HG03469 (cell line): ENCODE data around the gene ARHGAP22.
"Not testable (repeated sequence)": the region's sequence is repeated elsewhere in the genome, so short reads cannot be mapped to it uniquely, and the experiment has no call there.

Experiments
- ATAC-seq: cut with Tn5 transposase; IDR thresholded peaks from one replicate; pipeline ENCODE4 v1.9.1; 2021; ENCODE audit warnings: mild to moderate bottlenecking, moderate library complexity, moderate number of reproducible peaks; ENCODE audit not compliant: unreplicated experiment

ARHGAP22 gene

GRCh38 chr10:48439581-48440041 is 165.3 kb downstream of the ARHGAP22 start:
- ATAC-seq = no peak

- ATAC-seq = no peak
These were observed 165.8 kb downstream of the ARHGAP22 start for GRCh38 chr10:48439031-48439430.

GRCh38 chr10:48437546-48437945 is 167.3 kb downstream of the ARHGAP22 start:
- no peak for ATAC-seq

GRCh38 chr10:48431871-48432270 is 173.0 kb downstream of the ARHGAP22 start:
- no peak for ATAC-seq

GRCh38 chr10:48430402-48430993 is 174.4 kb downstream of the ARHGAP22 start:
- no peak for ATAC-seq

GRCh38 chr10:48429309-48429708 is 175.6 kb downstream of the ARHGAP22 start:
- ATAC-seq = no peak

- ATAC-seq = no peak
These were observed 176.0 kb downstream of the ARHGAP22 start for GRCh38 chr10:48428896-48429295.

- ATAC-seq = no peak
These were observed 181.0 kb downstream of the ARHGAP22 start for GRCh38 chr10:48423884-48424283.

GRCh38 chr10:48421862-48422261 is 183.0 kb downstream of the ARHGAP22 start:
- ATAC-seq = not testable (repeated sequence)

GRCh38 chr10:48419714-48420113 is 185.2 kb downstream of the ARHGAP22 start:
- no peak for ATAC-seq

GRCh38 chr10:48418189-48418788 is 186.6 kb downstream of the ARHGAP22 start:
- ATAC-seq = no peak

GRCh38 chr10:48417374-48417773 is 187.5 kb downstream of the ARHGAP22 start:
- ATAC-seq = no peak

GRCh38 chr10:48416584-48417232 is 188.2 kb downstream of the ARHGAP22 start:
- no peak for ATAC-seq

GRCh38 chr10:48414778-48415177 is 190.1 kb downstream of the ARHGAP22 start:
- ATAC-seq = no peak

- ATAC-seq = no peak
These were observed 190.7 kb downstream of the ARHGAP22 start for GRCh38 chr10:48414160-48414559.

GRCh38 chr10:48412933-48413332 is 191.9 kb downstream of the ARHGAP22 start:
- no peak for ATAC-seq

GRCh38 chr10:48412081-48412480 is 192.8 kb downstream of the ARHGAP22 start:
- ATAC-seq = no peak

- ATAC-seq = no peak
These were observed 193.4 kb downstream of the ARHGAP22 start for GRCh38 chr10:48411510-48411909.

- ATAC-seq = no peak
These were observed 194.4 kb downstream of the ARHGAP22 start for GRCh38 chr10:48410503-48410902.

GRCh38 chr10:48406658-48407057 is 198.2 kb downstream of the ARHGAP22 start:
- no peak for ATAC-seq

GRCh38 chr10:48406204-48406603 is 198.7 kb downstream of the ARHGAP22 start:
- no peak for ATAC-seq

GRCh38 chr10:48404646-48405045 is 200.2 kb downstream of the ARHGAP22 start:
- no peak for ATAC-seq
